Measurements from ENCODE around the gene KIF1A.

KIF1A gene

GRCh38 chr2:240705204-240705791, 114.7 kb downstream of the KIF1A start:
- H3K9me2 ChIP-seq (replicated peaks; ENCODE audit: low read depth, low read length) = no peaks in the 10 kb centered on the region

GRCh38 chr2:240704651-240705050, 115.4 kb downstream of the KIF1A start:
- H3K4me1 ChIP-seq (ENCODE audit: insufficient read depth, low read length, poor library complexity, severe bottlenecking) = no peaks in the 10 kb centered on the region
- no peaks in the 10 kb centered on the region for H3K79me2 ChIP-seq (ENCODE audit: insufficient read depth, low read length)
- no peaks in the 10 kb centered on the region for H3K27me3 ChIP-seq (ENCODE audit: insufficient read depth, low read length, poor library complexity, severe bottlenecking)
- no peak overlapping the region for H3K4me3 ChIP-seq (ENCODE audit: low read length, poor library complexity, severe bottlenecking)
- no peaks in the 10 kb centered on the region for H3K36me3 ChIP-seq (ENCODE audit: insufficient read depth, low read length)
- no peak overlapping the region for H2AFZ ChIP-seq (ENCODE audit: low read length)
- H3K4me2 ChIP-seq (ENCODE audit: low read depth, low read length, poor library complexity, severe bottlenecking) = peak overlapping the region; percentile 2
- H3F3A ChIP-seq (ENCODE audit: low read depth) = no peaks in the 10 kb centered on the region
- H3K9me3 ChIP-seq (ENCODE audit: insufficient read depth, low read depth, low read length) = no peaks in the 10 kb centered on the region
- H4K20me1 ChIP-seq (ENCODE audit: insufficient read depth, low read length, poor library complexity, severe bottlenecking) = no peaks in the 10 kb centered on the region
- no peaks in the 10 kb centered on the region for H3K9me2 ChIP-seq (replicated peaks; ENCODE audit: low read depth, low read length)
- H3K9ac ChIP-seq (ENCODE audit: low read depth, low read length, poor library complexity, severe bottlenecking) = no peak overlapping the region
- TF ChIP-seq CTCF (conservative IDR thresholded peaks at IDR 0.05; ENCODE audit: low read length) = no peak
- no peak for TF ChIP-seq EZH2phosphoT487 (IDR thresholded peaks at IDR 0.05; ENCODE audit: borderline replicate concordance)

More at GRCh38 chr2:240705204-240705791, 114.7 kb downstream of the KIF1A start:
- Histone ChIP-seq H3K4me1 (ENCODE audit: insufficient read depth, low read length, poor library complexity, severe bottlenecking) (no peaks in the 10 kb centered on the region), H3K27me3 (ENCODE audit: insufficient read depth, low read length, poor library complexity, severe bottlenecking) (no peaks in the 10 kb centered on the region), H3K4me3 (ENCODE audit: low read length, poor library complexity, severe bottlenecking) (no peak overlapping the region), H4K20me1 (ENCODE audit: insufficient read depth, low read length, poor library complexity, severe bottlenecking) (no peaks in the 10 kb centered on the region), H3K9me3 (ENCODE audit: insufficient read depth, low read depth, low read length) (no peaks in the 10 kb centered on the region), H3K9ac (ENCODE audit: low read depth, low read length, poor library complexity, severe bottlenecking) (no peak overlapping the region), H3K36me3 (ENCODE audit: insufficient read depth, low read length) (no peaks in the 10 kb centered on the region), H2AFZ (ENCODE audit: low read length) (no peak overlapping the region), H3F3A (ENCODE audit: low read depth) (no peaks in the 10 kb centered on the region), H3K79me2 (ENCODE audit: insufficient read depth, low read length) (no peaks in the 10 kb centered on the region), H3K4me2 (ENCODE audit: low read depth, low read length, poor library complexity, severe bottlenecking) (peak overlapping the region; percentile 2)
- TF ChIP-seq CTCF (conservative IDR thresholded peaks at IDR 0.05; ENCODE audit: low read length) = no peak
- TF ChIP-seq EZH2phosphoT487 (IDR thresholded peaks at IDR 0.05; ENCODE audit: borderline replicate concordance) = no peak

DNA sequence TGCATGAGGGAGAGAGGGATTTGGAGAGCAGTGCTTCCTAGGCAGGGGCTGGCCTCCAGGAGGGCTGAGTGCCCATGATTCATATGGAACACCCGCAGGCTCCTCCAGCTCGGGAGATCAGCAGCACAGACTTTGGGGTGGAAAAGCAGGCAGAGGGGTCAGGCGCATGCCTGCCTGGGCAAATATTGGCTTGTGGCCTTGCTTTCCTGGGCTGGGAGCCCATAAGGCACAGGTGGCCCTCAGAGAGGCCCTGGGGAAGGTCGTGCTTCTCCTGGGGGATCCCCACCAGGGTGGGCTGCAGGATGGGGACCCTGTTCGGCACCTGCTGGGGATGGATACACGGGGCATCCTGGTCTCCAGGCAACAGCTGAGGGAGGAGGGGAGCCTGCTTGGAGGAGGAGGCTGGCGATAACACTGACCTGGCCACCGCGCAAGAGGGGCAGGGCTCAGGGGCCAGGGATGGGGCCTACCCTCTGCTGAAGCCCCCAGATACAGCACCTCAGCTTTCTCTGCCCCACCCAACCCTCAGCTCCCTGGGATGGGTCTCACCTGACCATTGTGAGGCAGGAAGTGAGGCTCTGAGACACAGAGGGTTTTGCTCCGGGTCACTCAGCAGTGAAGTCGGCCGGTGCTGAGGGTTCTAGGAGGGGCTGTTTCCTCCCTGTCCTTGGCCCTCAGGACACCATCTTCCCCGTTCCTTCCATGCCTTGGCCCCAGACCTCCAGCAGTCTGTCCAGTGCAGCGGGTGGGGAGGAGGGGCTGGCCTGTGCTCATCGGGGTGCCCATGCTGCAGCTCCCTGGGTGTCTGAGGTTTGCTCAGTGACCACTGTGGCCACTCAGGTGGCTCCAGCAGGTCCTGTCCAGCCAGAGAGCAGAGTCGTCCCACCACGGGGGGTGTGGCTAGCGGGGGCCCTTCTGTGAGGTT, 116.3 kb downstream of the KIF1A start:
- Histone ChIP-seq H3K9me2 (replicated peaks; ENCODE audit: low read depth, low read length) (no peaks in the 10 kb centered on the region), H2AFZ (ENCODE audit: low read length) (no peak overlapping the region), H3K4me2 (ENCODE audit: low read depth, low read length, poor library complexity, severe bottlenecking) (no peak overlapping the region), H4K20me1 (ENCODE audit: insufficient read depth, low read length, poor library complexity, severe bottlenecking) (no peaks in the 10 kb centered on the region), H3F3A (ENCODE audit: low read depth) (no peaks in the 10 kb centered on the region), H3K9ac (ENCODE audit: low read depth, low read length, poor library complexity, severe bottlenecking) (no peak overlapping the region), H3K27me3 (ENCODE audit: insufficient read depth, low read length, poor library complexity, severe bottlenecking) (no peaks in the 10 kb centered on the region), H3K4me3 (ENCODE audit: low read length, poor library complexity, severe bottlenecking) (no peak overlapping the region), H3K9me3 (ENCODE audit: insufficient read depth, low read depth, low read length) (no peaks in the 10 kb centered on the region), H3K4me1 (ENCODE audit: insufficient read depth, low read length, poor library complexity, severe bottlenecking) (no peaks in the 10 kb centered on the region), H3K36me3 (ENCODE audit: insufficient read depth, low read length) (no peaks in the 10 kb centered on the region), H3K79me2 (ENCODE audit: insufficient read depth, low read length) (no peaks in the 10 kb centered on the region)
- TF ChIP-seq CTCF (conservative IDR thresholded peaks at IDR 0.05; ENCODE audit: low read length) (no peak), EZH2phosphoT487 (IDR thresholded peaks at IDR 0.05; ENCODE audit: borderline replicate concordance) (no peak)
